SH-SY5Y (cell line): ENCODE data around the gene CCSER1.

Experiments
- GATA2 ChIP-seq: IDR thresholded peaks from 2 replicates; pipeline ENCODE4 v1.6.1; 2011; ENCODE audit warnings: mild to moderate bottlenecking, low read depth, low read length
- GATA3 ChIP-seq: IDR thresholded peaks from 2 replicates; pipeline ENCODE4 v1.6.1; 2011; ENCODE audit warnings: low read depth, mild to moderate bottlenecking, low read length, moderate library complexity

GRCh38 chr4:90349636-90350035 is 222.4 kb downstream of the CCSER1 start:
- no peak for TF ChIP-seq GATA2
- no peak for TF ChIP-seq GATA3
